Peyer's patch (tissue), 4 donors: Measurements from ENCODE around the gene TAF5L. TPM values are rescaled to one million over a fixed set of nuclear protein-coding genes. Genes with fewer than 3 reads are reported as not detected.
A peak's percentile ranks its signal among the peaks of the same experiment; 100 is the strongest.

Experiments used
- DNase-seq, 3 donors: peaks; one replicate each; pipeline ENCODE4 v3.0.0-alpha.2; 2017 to 2019
- H3K27ac ChIP-seq, 4 donors: fragments of 200-600 bp; sonication (generic); one replicate each; pipeline ENCODE4 v1.5.1; 2016 to 2019
- H3K27me3 ChIP-seq, 2 donors: fragments of 200-600 bp; sonication (generic); one replicate each; pipeline ENCODE4 v1.5.1; 2019
- H3K36me3 ChIP-seq, 3 donors: fragments of 200-600 bp; sonication (generic); one replicate each; pipeline ENCODE4 v1.5.1; 2016 to 2019
- H3K4me1 ChIP-seq, 4 donors: fragments of 200-600 bp; sonication (generic); one replicate each; pipeline ENCODE4 v1.5.1; 2016 to 2019
- H3K4me3 ChIP-seq, 4 donors: fragments of 200-600 bp; sonication (generic); 1 replicate in 3 of 4; 2 replicates in 1 of 4; pipeline ENCODE4 v1.5.1; 2016 to 2019; ENCODE audit warnings: mild to moderate bottlenecking in 1 of 4
- H3K9me3 ChIP-seq, 4 donors: fragments of 200-600 bp; sonication (generic); one replicate each; pipeline ENCODE4 v1.5.1; 2016 to 2019; ENCODE audit warnings: mild to moderate bottlenecking in 1 of 4
- CTCF ChIP-seq, 6 experiments: fragments of 450-650 bp in 4 of 6; fragments of 200-600 bp in 2 of 6; sonication (generic) in 1 of 6; IDR thresholded peaks; one replicate each; pipeline ENCODE4 v1.5.1; 2017 to 2019; ENCODE audit warnings: antibody characterized with exemption in 6 of 6, mild to moderate bottlenecking in 3 of 6, moderate library complexity in 1 of 6
- POLR2A ChIP-seq, 2 donors: fragments of 450-650 bp; IDR thresholded peaks; one replicate each; pipeline ENCODE4 v1.5.1; 2017; ENCODE audit warnings: antibody characterized with exemption in 2 of 2, mild to moderate bottlenecking in 2 of 2, moderate library complexity in 2 of 2
- total RNA-seq, 4 donors: library from RNA; depleted of rRNA; stranded (reverse); fragments of >200 nt; gene quantifications; one replicate each; pipeline ENCODE4 v1.1.0, GENCODE V29; 2016

TAF5L gene
- total RNA-seq = 10 to 100 TPM; 10.5 to 33.0 (median 24.3) TPM

- DNase-seq = peak; percentile 80 to 93 (median 93)
- TF ChIP-seq POLR2A (IDR thresholded peaks at IDR 0.05) = peak; percentile 19 to 43
- peak in 3 of 6 experiments; percentile 2 to 12 (median 3) for TF ChIP-seq CTCF (IDR thresholded peaks at IDR 0.05)
- Histone ChIP-seq H3K4me3 (peak within 1 kb of the TSS; percentile 85 to 99 (median 97)), H3K36me3 (no peaks in the 10 kb centered on the region), H3K27ac (peak within 1 kb of the TSS; percentile 91 to 99 (median 95)), H3K9me3 (no peaks in the 10 kb centered on the region), H3K4me1 (peaks cover 0 to 23% (median 9%) of the 10 kb centered on the region in 4 donors), H3K27me3 (no peaks in the 10 kb centered on the region)
Observed at GRCh38 chr1:229625915-229626831, at the start of gene TAF5L, which contains the start of gene URB2. Gene TAF5L, minus strand, starts transcription at chr1:229626122. Its CDS starts 11,640 bp downstream, at chr1:229614482. Gene URB2, plus strand, starts transcription at chr1:229626247. Its CDS starts 1,387 bp downstream, at chr1:229627634.

GRCh38 chr1:229675396-229675795 lies 49.5 kb upstream of the TAF5L start:
- H3K27me3 ChIP-seq = no peaks in the 10 kb centered on the region
- H3K9me3 ChIP-seq = no peaks in the 10 kb centered on the region
- no peaks in the 10 kb centered on the region for H3K4me1 ChIP-seq
- no peak for DNase-seq
- no peak for TF ChIP-seq CTCF (IDR thresholded peaks at IDR 0.05)
- no peak for TF ChIP-seq POLR2A (IDR thresholded peaks at IDR 0.05)
- H3K27ac ChIP-seq = no peak overlapping the region
- no peak overlapping the region for H3K4me3 ChIP-seq
- no peaks in the 10 kb centered on the region for H3K36me3 ChIP-seq

- Histone ChIP-seq H3K36me3 (no peaks in the 10 kb centered on the region), H3K4me3 (no peak overlapping the region), H3K27ac (no peak overlapping the region), H3K27me3 (no peaks in the 10 kb centered on the region), H3K4me1 (no peaks in the 10 kb centered on the region), H3K9me3 (no peaks in the 10 kb centered on the region)
- no peak for TF ChIP-seq POLR2A (IDR thresholded peaks at IDR 0.05)
- TF ChIP-seq CTCF (IDR thresholded peaks at IDR 0.05) = no peak
- no peak for DNase-seq
Observed at GRCh38 chr1:229674042-229674441, 48.1 kb upstream of the TAF5L start.

- H3K27me3 ChIP-seq = no peaks in the 10 kb centered on the region
- TF ChIP-seq CTCF (IDR thresholded peaks at IDR 0.05) = no peak
- no peak for TF ChIP-seq POLR2A (IDR thresholded peaks at IDR 0.05)
- H3K36me3 ChIP-seq = no peaks in the 10 kb centered on the region
- DNase-seq = no peak
- H3K27ac ChIP-seq = no peak overlapping the region
- no peaks in the 10 kb centered on the region for H3K9me3 ChIP-seq
- no peaks in the 10 kb centered on the region for H3K4me1 ChIP-seq
- H3K4me3 ChIP-seq = no peak overlapping the region
Observed at GRCh38 chr1:229672246-229672645, 46.3 kb upstream of the TAF5L start.

GRCh38 chr1:229671310-229671709 lies 45.4 kb upstream of the TAF5L start:
- no peaks in the 10 kb centered on the region for H3K4me1 ChIP-seq
- no peak for TF ChIP-seq POLR2A (IDR thresholded peaks at IDR 0.05)
- TF ChIP-seq CTCF (IDR thresholded peaks at IDR 0.05) = no peak
- H3K4me3 ChIP-seq = no peak overlapping the region
- H3K27me3 ChIP-seq = no peaks in the 10 kb centered on the region
- H3K9me3 ChIP-seq = no peaks in the 10 kb centered on the region
- DNase-seq = no peak
- no peaks in the 10 kb centered on the region for H3K36me3 ChIP-seq
- H3K27ac ChIP-seq = no peak overlapping the region
